Activated naive CD4-positive, alpha-beta T cell treated with anti-CD3 and anti-CD28 coated beads, Interleukin-2, amount 10 ng/mL, durations not matched to agents 7 days and 5 days (primary cell): ENCODE data around the gene RNF130.
"Not testable (repeated sequence)": the region's sequence is repeated elsewhere in the genome, so short reads cannot be mapped to it uniquely, and the experiment has no call there.

Experiments used
- CTCF ChIA-PET: fragments of 350-600 bp; sonication (Branson Sonifier 250); formaldehyde crosslinking; loops from one replicate; lab custom pipeline; 2021; ENCODE audit warnings: antibody characterized with exemption; lab: Charles Lee
- DNase-seq: peaks from one replicate; pipeline ENCODE4 v3.0.0-alpha.2; 2020
- H3K27ac Mint-ChIP-seq: one replicate; pipeline ENCODE4 v1.8.0; 2021; ENCODE audit warnings: mild to moderate bottlenecking, moderate library complexity, mixed read lengths
- H3K27me3 Mint-ChIP-seq: one replicate; pipeline ENCODE4 v1.8.0; 2021; ENCODE audit warnings: mild to moderate bottlenecking, mixed read lengths
- H3K36me3 Mint-ChIP-seq: one replicate; pipeline ENCODE4 v1.8.0; 2021; ENCODE audit warnings: mixed read lengths
- H3K4me1 Mint-ChIP-seq: one replicate; pipeline ENCODE4 v1.8.0; 2021; ENCODE audit warnings: mixed read lengths
- H3K4me3 Mint-ChIP-seq: one replicate; pipeline ENCODE4 v1.8.0; 2021; ENCODE audit warnings: mild to moderate bottlenecking, moderate library complexity, mixed read lengths
- H3K9me3 Mint-ChIP-seq: one replicate; pipeline ENCODE4 v1.8.0; 2021; ENCODE audit warnings: mixed read lengths

The RNF130 gene

GRCh38 chr5:180043377-180043776, 28.2 kb downstream of the RNF130 start:
- Mint-ChIP-seq H3K9me3 (no peaks in the 10 kb centered on the region), H3K27ac (no peak overlapping the region), H3K4me3 (no peak overlapping the region), H3K36me3 (peaks cover 1% of the 10 kb centered on the region), H3K4me1 (no peaks in the 10 kb centered on the region), H3K27me3 (no peaks in the 10 kb centered on the region)
- CTCF ChIA-PET: no interaction called here
- DNase-seq: no peak

- no peaks in the 10 kb centered on the region for H3K4me1 Mint-ChIP-seq
- DNase-seq: no peak
- no peak overlapping the region for H3K4me3 Mint-ChIP-seq
- CTCF ChIA-PET: no interaction called here
- H3K36me3 Mint-ChIP-seq: peaks cover 1% of the 10 kb centered on the region
- no peaks in the 10 kb centered on the region for H3K9me3 Mint-ChIP-seq
- no peak overlapping the region for H3K27ac Mint-ChIP-seq
- H3K27me3 Mint-ChIP-seq: no peaks in the 10 kb centered on the region
These were observed 30.0 kb downstream of the RNF130 start for GRCh38 chr5:180041301-180042274.

DNA sequence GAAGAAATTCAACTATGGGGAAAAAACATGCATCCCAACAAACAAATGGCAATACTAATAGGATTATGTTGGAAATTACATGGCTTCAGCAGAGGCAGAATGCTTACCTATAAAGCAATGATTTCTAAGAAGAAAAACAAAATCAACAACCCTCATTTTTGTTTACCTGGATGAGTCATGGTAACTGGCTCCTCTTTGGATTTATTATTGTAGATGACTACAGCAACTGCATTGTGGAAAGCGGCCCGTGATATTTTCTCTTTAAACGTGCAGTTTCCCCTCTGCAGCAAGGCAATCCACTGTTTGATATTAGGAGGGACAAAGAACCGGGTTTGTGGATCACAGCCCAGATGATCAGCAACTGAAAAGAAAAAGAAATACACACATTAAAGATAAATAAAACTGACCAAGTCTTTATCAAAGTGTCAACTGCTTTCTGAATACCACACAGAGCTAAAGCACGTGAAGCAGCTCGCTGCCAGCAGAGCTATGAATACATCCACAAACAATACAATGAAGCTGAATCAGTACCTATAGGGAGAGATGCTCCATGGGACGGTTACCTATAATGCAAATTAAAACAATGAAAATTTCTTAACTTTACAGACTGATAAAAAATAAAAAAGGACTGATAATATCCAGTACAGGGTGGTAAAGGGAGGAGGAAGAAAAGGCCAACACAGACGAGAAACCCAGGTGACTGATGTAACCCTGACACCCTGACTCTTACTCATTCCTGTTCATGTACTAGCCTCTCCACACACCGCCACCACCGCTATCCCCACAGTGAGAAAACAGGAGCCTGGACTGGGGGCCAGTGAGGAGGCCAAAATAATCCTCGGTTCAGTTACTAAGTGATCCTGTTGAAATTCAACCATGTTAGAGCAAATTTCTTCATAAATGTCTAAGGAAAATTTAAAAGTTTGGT, 31.0 kb downstream of the RNF130 start:
- Mint-ChIP-seq H3K4me3 (no peak overlapping the region), H3K27me3 (no peaks in the 10 kb centered on the region), H3K9me3 (peaks cover 6% of the 10 kb centered on the region), H3K36me3 (peaks cover 5% of the 10 kb centered on the region), H3K4me1 (no peaks in the 10 kb centered on the region), H3K27ac (no peak overlapping the region)
- CTCF ChIA-PET: no interaction called here
- DNase-seq: no peak

DNA sequence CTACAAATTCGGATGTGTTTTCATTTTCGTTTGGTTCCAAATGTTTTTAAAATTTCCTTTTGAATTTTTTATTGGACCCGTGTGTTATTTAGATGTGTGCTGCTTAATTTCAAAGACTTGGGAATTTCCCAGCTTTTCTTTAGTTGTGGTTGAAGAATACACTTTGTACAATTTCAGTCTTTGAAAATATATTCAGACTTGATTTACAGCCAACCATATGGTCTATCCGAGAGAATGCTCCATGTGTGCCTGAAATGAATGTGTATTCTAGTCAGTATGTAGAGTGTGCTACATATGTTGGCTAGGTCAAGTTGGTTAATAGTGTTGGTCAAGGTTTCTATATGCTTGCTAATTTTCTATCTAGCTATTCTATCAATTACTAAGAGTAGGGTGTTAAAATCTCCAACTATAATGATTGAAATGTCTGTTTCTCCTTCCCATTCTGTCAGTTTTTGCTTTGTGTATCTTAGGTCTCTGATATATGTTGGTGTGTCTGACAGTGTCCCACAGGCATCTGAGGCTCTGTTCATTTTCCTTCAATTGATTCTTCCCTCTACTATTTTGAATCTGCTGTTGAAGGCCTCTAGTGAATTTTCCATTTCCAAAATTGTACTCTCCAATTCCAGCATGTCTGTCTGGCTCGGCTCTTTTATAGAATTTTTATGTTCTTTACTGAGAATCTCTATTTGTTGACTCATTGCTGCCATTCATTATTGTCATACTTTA, 36.2 kb downstream of the RNF130 start:
- Mint-ChIP-seq H3K36me3 (peaks cover 5% of the 10 kb centered on the region), H3K4me1 (no peaks in the 10 kb centered on the region)
- CTCF ChIA-PET: no interaction called here

DNA sequence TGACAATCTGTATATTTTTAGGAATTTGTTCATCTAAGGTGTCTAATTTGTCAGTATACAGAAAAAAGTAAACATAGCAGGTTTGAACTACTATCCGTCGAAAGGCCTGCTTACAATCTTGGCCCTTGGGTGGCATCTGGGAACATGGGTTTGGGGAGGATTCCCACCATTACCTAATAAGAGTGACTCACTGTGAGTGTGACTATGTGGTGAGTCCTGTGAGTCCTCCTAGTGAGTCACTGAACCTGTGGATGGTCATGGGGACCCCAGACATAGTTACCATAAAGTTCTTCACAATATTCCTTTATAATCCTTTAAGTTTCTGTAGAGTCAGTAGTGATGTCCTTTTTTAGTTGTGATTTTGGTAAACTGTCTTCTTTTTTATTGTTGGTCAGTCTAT, 37.0 kb downstream of the RNF130 start:
- H3K4me3 Mint-ChIP-seq: no peak overlapping the region
- CTCF ChIA-PET: no interaction called here
- peaks cover 16% of the 10 kb centered on the region for H3K9me3 Mint-ChIP-seq
- no peak for DNase-seq
- H3K36me3 Mint-ChIP-seq: peaks cover 5% of the 10 kb centered on the region
- H3K27me3 Mint-ChIP-seq: no peaks in the 10 kb centered on the region
- no peak overlapping the region for H3K27ac Mint-ChIP-seq
- H3K4me1 Mint-ChIP-seq: no peaks in the 10 kb centered on the region

More for the DNA sequence above, 36.2 kb downstream of the RNF130 start:
- Mint-ChIP-seq H3K9me3 (peaks cover 16% of the 10 kb centered on the region), H3K27ac (no peak overlapping the region), H3K27me3 (no peaks in the 10 kb centered on the region), H3K4me3 (no peak overlapping the region)
- no peak for DNase-seq

DNA sequence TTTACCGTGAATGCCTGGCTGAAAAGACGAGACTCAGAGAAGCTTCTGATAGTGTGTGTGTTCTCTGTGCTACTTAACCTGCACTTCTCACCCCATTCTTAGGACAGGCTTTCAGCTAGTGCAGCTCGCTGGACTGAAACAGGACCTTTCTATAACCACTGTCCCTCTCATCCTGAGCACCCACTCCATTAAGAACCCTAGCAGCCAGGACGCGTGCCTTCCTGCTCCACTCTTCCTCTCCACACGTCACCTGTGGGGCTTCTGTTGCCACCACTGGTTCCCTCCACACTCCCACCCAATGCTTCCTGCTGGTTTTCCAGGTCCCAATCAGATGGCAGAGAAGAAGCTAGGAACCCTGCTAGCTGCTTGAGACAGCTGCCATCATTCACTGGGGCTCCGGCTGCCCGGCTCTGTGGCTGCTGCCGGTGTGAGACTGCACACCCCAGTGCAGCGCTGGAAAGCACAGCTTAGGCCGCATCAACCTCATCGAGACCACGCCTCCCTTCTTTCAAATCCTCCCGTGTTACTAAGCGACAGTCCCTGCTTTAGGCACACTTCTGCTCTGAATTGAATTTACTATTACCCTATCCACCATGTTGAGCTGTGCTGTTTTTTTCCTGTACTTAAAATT, 44.0 kb downstream of the RNF130 start:
- Mint-ChIP-seq H3K4me1 (no peaks in the 10 kb centered on the region), H3K27me3 (no peaks in the 10 kb centered on the region), H3K36me3 (no peaks in the 10 kb centered on the region), H3K4me3 (no peak overlapping the region), H3K9me3 (no peaks in the 10 kb centered on the region), H3K27ac (no peak overlapping the region)
- CTCF ChIA-PET: no interaction called here
- no peak for DNase-seq

- Mint-ChIP-seq H3K27me3 (no peaks in the 10 kb centered on the region), H3K4me1 (no peaks in the 10 kb centered on the region), H3K36me3 (no peaks in the 10 kb centered on the region), H3K9me3 (no peaks in the 10 kb centered on the region), H3K4me3 (no peak overlapping the region), H3K27ac (no peak overlapping the region)
- CTCF ChIA-PET: no interaction called here
- DNase-seq: no peak
These were observed 44.7 kb downstream of the RNF130 start for GRCh38 chr5:180026734-180027458.

DNA sequence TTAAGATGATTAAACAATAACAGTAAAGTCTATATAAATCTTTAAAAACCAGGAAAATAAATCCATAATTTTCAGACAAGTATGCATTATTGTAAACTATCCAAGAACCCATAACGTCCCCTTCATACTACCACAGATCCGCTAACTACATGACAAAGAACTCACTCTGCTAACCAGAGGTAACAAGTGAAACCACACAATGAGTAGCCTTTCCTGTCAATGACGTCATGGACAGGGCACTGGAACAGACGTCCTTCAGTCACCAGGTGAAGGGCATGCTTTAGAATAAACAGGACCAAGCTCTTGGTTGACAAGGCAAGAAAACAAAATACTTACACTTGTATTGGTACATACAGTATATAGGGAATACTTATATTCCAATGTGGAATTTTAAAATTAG, 45.2 kb downstream of the RNF130 start:
- Mint-ChIP-seq H3K27ac (no peak overlapping the region), H3K27me3 (no peaks in the 10 kb centered on the region), H3K4me3 (no peak overlapping the region), H3K36me3 (no peaks in the 10 kb centered on the region), H3K9me3 (no peaks in the 10 kb centered on the region), H3K4me1 (no peaks in the 10 kb centered on the region)
- CTCF ChIA-PET: interaction anchor here (0.6 kb wide), 1 partner anchor 397 kb away, joined by 3 read pairs; no protein-coding TSS in a partner anchor
- DNase-seq: no peak

DNA sequence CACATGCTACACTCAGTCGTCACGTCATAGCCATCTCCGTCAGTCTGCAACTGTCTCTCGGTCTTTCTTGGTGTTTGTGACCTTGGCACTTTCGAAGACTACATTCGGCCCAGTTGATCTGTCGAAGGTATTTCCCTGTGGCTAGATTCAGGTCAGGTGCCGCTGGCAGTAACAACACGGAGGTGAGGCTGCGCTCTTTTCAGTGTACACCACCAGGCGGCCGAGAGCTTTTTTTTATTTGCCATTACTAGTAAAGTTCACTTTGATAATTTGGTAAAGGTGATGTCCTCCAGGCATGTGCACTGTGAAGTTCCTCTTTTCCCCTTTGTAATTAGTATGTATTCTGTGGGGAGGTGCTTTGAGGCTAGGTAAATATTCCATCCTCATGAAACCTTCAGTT, 49.7 kb downstream of the RNF130 start:
- H3K4me1 Mint-ChIP-seq: no peaks in the 10 kb centered on the region
- H3K36me3 Mint-ChIP-seq: peaks cover 2% of the 10 kb centered on the region
- no peak for DNase-seq

GRCh38 chr5:180020176-180020575, 51.4 kb downstream of the RNF130 start:
- Mint-ChIP-seq H3K4me1 (no peaks in the 10 kb centered on the region), H3K36me3 (peaks cover 2% of the 10 kb centered on the region), H3K27ac (no peak overlapping the region), H3K4me3 (no peak overlapping the region), H3K27me3 (no peaks in the 10 kb centered on the region), H3K9me3 (no peaks in the 10 kb centered on the region)
- CTCF ChIA-PET: no interaction called here
- no peak for DNase-seq

More for the DNA sequence above, 49.7 kb downstream of the RNF130 start:
- H3K27ac Mint-ChIP-seq: no peak overlapping the region
- no peaks in the 10 kb centered on the region for H3K27me3 Mint-ChIP-seq
- H3K4me3 Mint-ChIP-seq: no peak overlapping the region
- CTCF ChIA-PET: no interaction called here
- H3K9me3 Mint-ChIP-seq: no peaks in the 10 kb centered on the region

- CTCF ChIA-PET: no interaction called here
- H3K27me3 Mint-ChIP-seq: no peaks in the 10 kb centered on the region
- H3K9me3 Mint-ChIP-seq: no peaks in the 10 kb centered on the region
- no peak overlapping the region for H3K27ac Mint-ChIP-seq
- no peak for DNase-seq
- H3K4me1 Mint-ChIP-seq: no peaks in the 10 kb centered on the region
- H3K36me3 Mint-ChIP-seq: peaks cover 2% of the 10 kb centered on the region
- H3K4me3 Mint-ChIP-seq: no peak overlapping the region
These were observed 53.1 kb downstream of the RNF130 start for GRCh38 chr5:180018347-180019060.

DNA sequence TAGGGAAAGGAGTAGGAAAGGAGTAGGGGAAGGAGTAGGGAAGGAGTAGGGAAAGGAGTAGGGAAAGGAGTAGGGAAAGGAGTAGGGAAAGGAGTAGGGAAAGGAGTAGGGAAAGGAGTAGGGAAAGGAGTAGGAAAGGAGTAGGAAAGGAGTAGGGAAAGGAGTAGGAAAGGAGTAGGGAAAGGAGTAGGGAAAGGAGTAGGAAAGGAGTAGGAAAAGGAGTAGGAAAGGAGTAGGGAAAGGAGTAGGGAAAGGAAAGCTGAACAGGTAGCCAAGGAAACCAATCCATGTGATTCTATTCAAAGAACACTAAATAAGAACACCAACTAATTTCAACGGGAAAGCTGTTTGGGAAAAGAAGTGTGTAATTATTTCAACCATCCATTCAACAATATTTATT, 56.0 kb downstream of the RNF130 start:
- H3K27ac Mint-ChIP-seq, H3K4me3 Mint-ChIP-seq, CTCF ChIA-PET, H3K36me3 Mint-ChIP-seq, H3K9me3 Mint-ChIP-seq, DNase-seq, H3K27me3 Mint-ChIP-seq, H3K4me1 Mint-ChIP-seq: not testable (repeated sequence)

GRCh38 chr5:180013678-180014077, 57.9 kb downstream of the RNF130 start:
- Mint-ChIP-seq H3K4me3 (no peak overlapping the region), H3K4me1 (no peaks in the 10 kb centered on the region), H3K27me3 (no peaks in the 10 kb centered on the region), H3K27ac (no peak overlapping the region), H3K9me3 (no peaks in the 10 kb centered on the region), H3K36me3 (no peaks in the 10 kb centered on the region)
- DNase-seq: no peak
- CTCF ChIA-PET: no interaction called here
